H1 (cell line): ENCODE measurements around the gene LY86. TPM values are rescaled to one million over a fixed set of nuclear protein-coding genes. Genes with fewer than 3 reads are reported as not detected.

Experiments
- CTCF ChIA-PET: fragments of 300-600 bp; sonication (Branson Sonifier 250); formaldehyde crosslinking; loops from one replicate; lab custom pipeline; 2021; ENCODE audit not compliant: partially characterized antibody; lab: Charles Lee
- POLR2A ChIA-PET: fragments of 300-600 bp; sonication (Branson Sonifier 250); formaldehyde crosslinking; loops from one replicate; lab custom pipeline; 2021; ENCODE audit warnings: inconsistent platforms; ENCODE audit not compliant: partially characterized antibody; lab: Charles Lee
- DNase-seq, 2 experiments: peaks; one replicate each; pipeline versions ENCODE4 v3.0.0 to v3.0.0-alpha.2; 2010 to 2022; ENCODE audit warnings: low spot score in 2 of 2, low read depth in 1 of 2, mixed read lengths in 1 of 2
- FAIRE-seq: peaks from 2 replicates; lab custom pipeline; 2011; peaks lifted over from hg19 to GRCh38; lab: Jason Lieb, UNC
- H2AFZ ChIP-seq: 2 replicates; pipeline ENCODE4 v1.8.1; 2012; ENCODE audit warnings: low read length, inconsistent platforms
- H2AK5ac ChIP-seq: 2 replicates; pipeline ENCODE4 v1.6.1; 2013; ENCODE audit warnings: low read depth, low read length
- H2BK120ac ChIP-seq: replicated peaks from 2 replicates; pipeline ENCODE3; 2013; ENCODE audit warnings: low read depth, low read length, inconsistent platforms
- H2BK12ac ChIP-seq: 2 replicates; pipeline ENCODE4 v1.6.1; 2013; ENCODE audit warnings: low read depth, low read length
- H2BK15ac ChIP-seq: 2 replicates; pipeline ENCODE4 v1.6.1; 2013; ENCODE audit warnings: low read length
- H2BK20ac ChIP-seq: 2 replicates; pipeline ENCODE4 v1.6.1; 2013; ENCODE audit warnings: low read length
- H2BK5ac ChIP-seq: 2 replicates; pipeline ENCODE4 v1.6.1; 2013; ENCODE audit warnings: low read depth, low read length
- H3K14ac ChIP-seq: 2 replicates; pipeline ENCODE4 v1.6.1; 2013; ENCODE audit warnings: inconsistent platforms; ENCODE audit not compliant: insufficient read length
- H3K18ac ChIP-seq: 2 replicates; pipeline ENCODE4 v1.6.1; 2013; ENCODE audit warnings: low read length; ENCODE audit errors: extremely low read depth
- H3K23ac ChIP-seq: 2 replicates; pipeline ENCODE4 v1.6.1; 2013; ENCODE audit warnings: inconsistent platforms; ENCODE audit not compliant: insufficient read length
- H3K23me2 ChIP-seq: 2 replicates; pipeline ENCODE4 v1.6.1; 2013; ENCODE audit warnings: low read depth, low read length
- H3K27ac ChIP-seq: 2 replicates; pipeline ENCODE4 v1.6.1; 2011; ENCODE audit warnings: low read depth, low read length, inconsistent platforms
- H3K27me3 ChIP-seq, 4 experiments: replicated peaks in 1 of 4; 1 replicate in 1 of 4; 2 replicates in 3 of 4; pipeline versions ENCODE4 v1.6.1 to v1.8.1; 2011 to 2013; ENCODE audit warnings: low read length in 3 of 4, mild to moderate bottlenecking in 3 of 4, inconsistent platforms in 2 of 4, mixed read lengths in 2 of 4, moderate library complexity in 1 of 4; ENCODE audit not compliant: control insufficient read depth in 3 of 4, insufficient read depth in 3 of 4; ENCODE audit errors: extremely low read depth in 1 of 4
- H3K36me3 ChIP-seq, 4 experiments: 2 replicates each; pipeline versions ENCODE4 v1.6.1 to v1.8.1; 2011 to 2013; ENCODE audit warnings: mild to moderate bottlenecking in 4 of 4, low read length in 3 of 4, moderate library complexity in 2 of 4, control low read depth in 1 of 4, inconsistent platforms in 1 of 4; ENCODE audit not compliant: insufficient read depth in 4 of 4, control insufficient read depth in 2 of 4
- H3K4ac ChIP-seq: replicated peaks from 2 replicates; pipeline ENCODE3; 2013; ENCODE audit warnings: low read length, low read depth, mixed read lengths, inconsistent platforms; ENCODE audit not compliant: insufficient read length
- H3K4me1 ChIP-seq, 4 experiments: replicated peaks in 1 of 4; 1 replicate in 1 of 4; 2 replicates in 3 of 4; pipeline versions ENCODE4 v1.6.1 to v1.8.1; 2011 to 2013; ENCODE audit warnings: low read length in 3 of 4, inconsistent platforms in 2 of 4, mixed read lengths in 1 of 4; ENCODE audit not compliant: insufficient read depth in 4 of 4, control insufficient read depth in 3 of 4
- H3K4me2 ChIP-seq, 2 experiments: 2 replicates each; pipeline versions ENCODE4 v1.6.1 to v1.8.1; 2011 to 2013; ENCODE audit warnings: low read depth in 2 of 2, low read length in 2 of 2, control low read depth in 1 of 2, inconsistent platforms in 1 of 2, mild to moderate bottlenecking in 1 of 2; ENCODE audit not compliant: insufficient read depth in 1 of 2
- H3K4me3 ChIP-seq, 4 experiments: fragments of 200-600, 300-600 bp in 1 of 4; sonication (generic), shearing (Covaris generic), sonication (Bioruptor Twin) in 1 of 4; 2 replicates each; pipeline versions ENCODE4 v1.5.1 to v1.8.1; 2011 to 2016; ENCODE audit warnings: low read length in 4 of 4, low read depth in 3 of 4, control low read depth in 2 of 4, inconsistent platforms in 2 of 4, mild to moderate bottlenecking in 2 of 4, mixed read lengths in 1 of 4, moderate library complexity in 1 of 4; ENCODE audit not compliant: insufficient read depth in 2 of 4; ENCODE audit errors: extremely low read depth in 1 of 4
- H3K56ac ChIP-seq: replicated peaks from 2 replicates; pipeline ENCODE3; 2013; ENCODE audit warnings: low read depth, mild to moderate bottlenecking, mixed read lengths, low read length, inconsistent platforms; ENCODE audit not compliant: insufficient read length
- H3K79me1 ChIP-seq: 2 replicates; pipeline ENCODE4 v1.6.1; 2013; ENCODE audit warnings: low read depth, low read length, control low read depth
- H3K79me2 ChIP-seq, 2 experiments: 2 replicates each; pipeline versions ENCODE4 v1.6.1 to v1.8.1; 2012 to 2013; ENCODE audit warnings: low read length in 2 of 2, mild to moderate bottlenecking in 2 of 2, inconsistent platforms in 1 of 2; ENCODE audit not compliant: insufficient read depth in 2 of 2, control insufficient read depth in 1 of 2
- H3K9ac ChIP-seq, 4 experiments: replicated peaks in 1 of 4; 1 replicate in 1 of 4; 2 replicates in 3 of 4; pipeline versions ENCODE4 v1.6.1 to v1.8.1; 2011 to 2013; ENCODE audit warnings: low read depth in 3 of 4, low read length in 3 of 4, control low read depth in 2 of 4, mild to moderate bottlenecking in 2 of 4, moderate library complexity in 2 of 4, inconsistent platforms in 1 of 4; ENCODE audit errors: extremely low read depth in 1 of 4
- H3K9me3 ChIP-seq, 2 experiments: 2 replicates each; pipeline versions ENCODE4 v1.6.1 to v1.8.1; 2012 to 2013; ENCODE audit warnings: mild to moderate bottlenecking in 2 of 2, moderate library complexity in 2 of 2, control low read depth in 1 of 2, inconsistent platforms in 1 of 2, low read depth in 1 of 2, low read length in 1 of 2, mixed read lengths in 1 of 2; ENCODE audit not compliant: insufficient read depth in 2 of 2
- H4K20me1 ChIP-seq, 2 experiments: replicated peaks in 1 of 2; 2 replicates each; pipeline versions ENCODE3 to v1.8.1; 2011 to 2013; ENCODE audit warnings: inconsistent platforms in 2 of 2, low read length in 2 of 2, mild to moderate bottlenecking in 1 of 2; ENCODE audit not compliant: insufficient read depth in 2 of 2, control insufficient read depth in 1 of 2
- H4K5ac ChIP-seq: 2 replicates; pipeline ENCODE4 v1.6.1; 2013; ENCODE audit warnings: low read length, low read depth, mixed read lengths, inconsistent platforms; ENCODE audit not compliant: insufficient read length
- H4K8ac ChIP-seq: 2 replicates; pipeline ENCODE4 v1.8.0; 2013; ENCODE audit warnings: mild to moderate bottlenecking, moderate library complexity, low read length, inconsistent platforms; ENCODE audit not compliant: insufficient read depth; ENCODE audit errors: extremely low read depth
- H4K91ac ChIP-seq: replicated peaks from 2 replicates; pipeline ENCODE3; 2013; ENCODE audit warnings: low read length, mixed read lengths, inconsistent platforms; ENCODE audit not compliant: insufficient read length
- GABPA ChIP-seq: IDR thresholded peaks from 2 replicates; pipeline ENCODE4 v1.6.1; 2011; ENCODE audit warnings: mild to moderate bottlenecking, low read length, moderate library complexity, borderline replicate concordance; ENCODE audit not compliant: insufficient read depth
- WGBS, 2 experiments: shearing (Covaris generic) in 1 of 2; methylation state at CpG; one replicate each; pipeline versions ENCODE4 v1.1.6 to v1.1.7; 2013 to 2015; ENCODE audit warnings: low lambda C conversion rate in 2 of 2, mixed read lengths in 2 of 2, inconsistent platforms in 1 of 2, low coverage in 1 of 2, missing lambda C conversion rate in 1 of 2; ENCODE audit not compliant: insufficient replicate concordance in 2 of 2, insufficient coverage in 1 of 2, insufficient read length in 1 of 2; ENCODE audit errors: extremely low coverage in 1 of 2, missing lambda C conversion rate in 1 of 2; 5-methylcytosine and 5-hydroxymethylcytosine counted together
- polyA plus RNA-seq, 7 experiments: library from polyadenylated mRNA; depleted of rRNA in 3 of 7; stranded (reverse) in 5 of 7; unstranded in 2 of 7; fragments of >200 nt in 5 of 7; fragments of 200-250 nt in 2 of 7; gene quantifications; 1 replicate in 5 of 7; 2 replicates in 1 of 7; 4 replicates in 1 of 7; pipeline versions ENCODE4 v1.2.1 to v1.2.3, GENCODE V29; 2011 to 2013; ENCODE audit warnings: missing spikeins in 2 of 7, mixed read lengths in 2 of 7
- total RNA-seq: library from RNA; stranded (reverse); fragmentation: NEBNext Ultra II Directional; extraction: Animal tissue kit (Norgen Biotek cat#: 25700); gene quantifications from 2 replicates; pipeline ENCODE4 v1.2.1, GENCODE V29; 2021

LY86 gene
- total and polyA plus RNA-seq, 2 of the 8 experiments (the other 6 are each of a cell fraction or from before 2014, with no cell fraction given): not detected

DNA sequence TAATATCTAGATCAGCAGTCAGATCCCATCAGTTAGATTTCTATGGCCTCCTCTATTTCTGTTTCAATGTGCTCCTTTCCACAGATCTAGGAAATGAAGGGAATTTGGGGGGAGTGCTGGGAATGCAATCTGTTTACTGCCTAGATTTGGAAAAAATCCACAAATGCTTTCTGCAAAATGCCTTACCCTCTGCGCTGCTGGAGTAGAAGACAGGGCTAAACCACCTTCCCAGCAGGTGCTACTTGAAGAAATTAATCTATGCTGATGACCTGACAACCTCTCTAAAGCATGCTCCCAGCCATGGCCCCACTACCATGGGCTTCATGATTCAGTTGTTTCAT is 46.2 kb downstream of the LY86 start:
- Histone ChIP-seq H2AK5ac (no peak overlapping the region), H2BK120ac (no peak overlapping the region), H2AFZ (no peak overlapping the region), H3K79me2 (no peaks in the 10 kb centered on the region), H2BK15ac (no peak overlapping the region), H3K56ac (no peak overlapping the region), H3K4me2 (no peak overlapping the region), H3K18ac (no peak overlapping the region), H3K27ac (no peak overlapping the region), H3K23me2 (no peaks in the 10 kb centered on the region), H2BK20ac (no peak overlapping the region), H3K79me1 (no peaks in the 10 kb centered on the region), H3K4me3 (no peak overlapping the region), H4K91ac (no peak overlapping the region), H4K8ac (no peak overlapping the region), H3K4ac (no peak overlapping the region), H3K36me3 (no peaks in the 10 kb centered on the region), H4K20me1 (no peaks in the 10 kb centered on the region), H2BK5ac (no peak overlapping the region), H3K14ac (no peak overlapping the region), H3K23ac (no peak overlapping the region), H2BK12ac (no peak overlapping the region), H3K9ac (no peak overlapping the region), H3K9me3 (no peaks in the 10 kb centered on the region), H3K27me3 (no peaks in the 10 kb centered on the region), H3K4me1 (peaks cover 0 to 6% (median 2%) of the 10 kb centered on the region in 4 experiments; a peak in 4 of 7 replicates), H4K5ac (no peak overlapping the region)
- ChIA-PET POLR2A (no interaction called here), CTCF (no interaction called here)
- DNase-seq (no peak), FAIRE-seq (no peak)
- TF ChIP-seq GABPA: no peak
- 84% methylated on average over 1 of the region's 1 CpG; no CpG with 5 or more reads in 1 of the 2 experiments for WGBS, 2 experiments
